ENCODE measurements around the gene CDC20B.

CDC20B gene

GRCh38 chr5:55159763-55160492 lies 13.0 kb downstream of the CDC20B start, which contains the start of gene GPX8:
TSS of gene GPX8 (plus strand) at chr5:55160171. CDS start at chr5:55160193, 22 bp downstream.
- Histone ChIP-seq H3K4me1 (ENCODE audit: control insufficient read depth, insufficient read depth, low read length, unreplicated experiment) (peaks cover 14% of the 10 kb centered on the region), H3K4me3 (ENCODE audit: low read depth, low read length) (peak within 1 kb of the TSS; percentile 86), H3K79me2 (ENCODE audit: control insufficient read depth, insufficient read depth, low read length, unreplicated experiment) (peaks cover 30% of the 10 kb centered on the region), H3K27ac (ENCODE audit: low read depth, low read length) (peak within 1 kb of the TSS; percentile 80), H2AFZ (ENCODE audit: low read length, unreplicated experiment) (peak within 1 kb of the TSS; percentile 73), H3K36me3 (ENCODE audit: insufficient read depth, low read length) (peaks cover 19% of the 10 kb centered on the region), H3K27me3 (ENCODE audit: insufficient read depth, low read length) (no peaks in the 10 kb centered on the region)

GRCh38 chr5:55154873-55155272 lies 18.1 kb downstream of the CDC20B start:
- H3K27me3 ChIP-seq (ENCODE audit: insufficient read depth, low read length) = no peaks in the 10 kb centered on the region
- H3K79me2 ChIP-seq (ENCODE audit: control insufficient read depth, insufficient read depth, low read length, unreplicated experiment) = no peaks in the 10 kb centered on the region
- peak overlapping the region; percentile 61 for H2AFZ ChIP-seq (ENCODE audit: low read length, unreplicated experiment)
- peaks cover 29% of the 10 kb centered on the region for H3K4me1 ChIP-seq (ENCODE audit: control insufficient read depth, insufficient read depth, low read length, unreplicated experiment)
- H3K27ac ChIP-seq (ENCODE audit: low read depth, low read length) = peak overlapping the region; percentile 39
- no peaks in the 10 kb centered on the region for H3K36me3 ChIP-seq (ENCODE audit: insufficient read depth, low read length)
- no peak overlapping the region for H3K4me3 ChIP-seq (ENCODE audit: low read depth, low read length)

GRCh38 chr5:55151923-55152842 lies 20.8 kb downstream of the CDC20B start:
- H3K27ac ChIP-seq (ENCODE audit: low read depth, low read length) = no peak overlapping the region
- no peak overlapping the region for H2AFZ ChIP-seq (ENCODE audit: low read length, unreplicated experiment)
- peaks cover 29% of the 10 kb centered on the region for H3K4me1 ChIP-seq (ENCODE audit: control insufficient read depth, insufficient read depth, low read length, unreplicated experiment)
- H3K4me3 ChIP-seq (ENCODE audit: low read depth, low read length) = no peak overlapping the region
- H3K36me3 ChIP-seq (ENCODE audit: insufficient read depth, low read length) = no peaks in the 10 kb centered on the region
- no peaks in the 10 kb centered on the region for H3K79me2 ChIP-seq (ENCODE audit: control insufficient read depth, insufficient read depth, low read length, unreplicated experiment)
- H3K27me3 ChIP-seq (ENCODE audit: insufficient read depth, low read length) = no peaks in the 10 kb centered on the region

- no peaks in the 10 kb centered on the region for H3K27me3 ChIP-seq (ENCODE audit: insufficient read depth, low read length)
- no peaks in the 10 kb centered on the region for H3K79me2 ChIP-seq (ENCODE audit: control insufficient read depth, insufficient read depth, low read length, unreplicated experiment)
- H3K4me3 ChIP-seq (ENCODE audit: low read depth, low read length) = no peak overlapping the region
- H2AFZ ChIP-seq (ENCODE audit: low read length, unreplicated experiment) = no peak overlapping the region
- H3K4me1 ChIP-seq (ENCODE audit: control insufficient read depth, insufficient read depth, low read length, unreplicated experiment) = peaks cover 21% of the 10 kb centered on the region
- H3K36me3 ChIP-seq (ENCODE audit: insufficient read depth, low read length) = no peaks in the 10 kb centered on the region
- no peak overlapping the region for H3K27ac ChIP-seq (ENCODE audit: low read depth, low read length)
Observed at GRCh38 chr5:55149308-55149795, 23.6 kb downstream of the CDC20B start.

- Histone ChIP-seq H3K27me3 (ENCODE audit: insufficient read depth, low read length) (no peaks in the 10 kb centered on the region), H3K36me3 (ENCODE audit: insufficient read depth, low read length) (no peaks in the 10 kb centered on the region), H3K4me1 (ENCODE audit: control insufficient read depth, insufficient read depth, low read length, unreplicated experiment) (peaks cover 6% of the 10 kb centered on the region), H3K4me3 (ENCODE audit: low read depth, low read length) (no peak overlapping the region), H2AFZ (ENCODE audit: low read length, unreplicated experiment) (no peak overlapping the region), H3K27ac (ENCODE audit: low read depth, low read length) (no peak overlapping the region), H3K79me2 (ENCODE audit: control insufficient read depth, insufficient read depth, low read length, unreplicated experiment) (no peaks in the 10 kb centered on the region)
Observed at GRCh38 chr5:55146543-55147151, 26.3 kb downstream of the CDC20B start.

- Histone ChIP-seq H3K4me3 (ENCODE audit: low read depth, low read length) (no peak overlapping the region), H3K27me3 (ENCODE audit: insufficient read depth, low read length) (no peaks in the 10 kb centered on the region), H3K79me2 (ENCODE audit: control insufficient read depth, insufficient read depth, low read length, unreplicated experiment) (no peaks in the 10 kb centered on the region), H3K27ac (ENCODE audit: low read depth, low read length) (no peak overlapping the region), H2AFZ (ENCODE audit: low read length, unreplicated experiment) (no peak overlapping the region), H3K4me1 (ENCODE audit: control insufficient read depth, insufficient read depth, low read length, unreplicated experiment) (peaks cover 4% of the 10 kb centered on the region), H3K36me3 (ENCODE audit: insufficient read depth, low read length) (no peaks in the 10 kb centered on the region)
Observed at GRCh38 chr5:55146080-55146479, 26.9 kb downstream of the CDC20B start.

GRCh38 chr5:55143624-55144023 lies 29.4 kb downstream of the CDC20B start:
- Histone ChIP-seq H3K79me2 (ENCODE audit: control insufficient read depth, insufficient read depth, low read length, unreplicated experiment) (no peaks in the 10 kb centered on the region), H3K27me3 (ENCODE audit: insufficient read depth, low read length) (no peaks in the 10 kb centered on the region), H3K4me3 (ENCODE audit: low read depth, low read length) (no peak overlapping the region), H3K36me3 (ENCODE audit: insufficient read depth, low read length) (no peaks in the 10 kb centered on the region), H2AFZ (ENCODE audit: low read length, unreplicated experiment) (no peak overlapping the region), H3K4me1 (ENCODE audit: control insufficient read depth, insufficient read depth, low read length, unreplicated experiment) (peaks cover 4% of the 10 kb centered on the region), H3K27ac (ENCODE audit: low read depth, low read length) (no peak overlapping the region)

- Histone ChIP-seq H3K4me1 (ENCODE audit: control insufficient read depth, insufficient read depth, low read length, unreplicated experiment) (peaks cover 4% of the 10 kb centered on the region), H3K27me3 (ENCODE audit: insufficient read depth, low read length) (no peaks in the 10 kb centered on the region), H3K4me3 (ENCODE audit: low read depth, low read length) (no peak overlapping the region), H3K79me2 (ENCODE audit: control insufficient read depth, insufficient read depth, low read length, unreplicated experiment) (no peaks in the 10 kb centered on the region), H2AFZ (ENCODE audit: low read length, unreplicated experiment) (no peak overlapping the region), H3K27ac (ENCODE audit: low read depth, low read length) (no peak overlapping the region), H3K36me3 (ENCODE audit: insufficient read depth, low read length) (no peaks in the 10 kb centered on the region)
Observed at GRCh38 chr5:55141945-55142690, 30.9 kb downstream of the CDC20B start.

- Histone ChIP-seq H3K36me3 (ENCODE audit: insufficient read depth, low read length) (no peaks in the 10 kb centered on the region), H3K79me2 (ENCODE audit: control insufficient read depth, insufficient read depth, low read length, unreplicated experiment) (no peaks in the 10 kb centered on the region), H3K4me1 (ENCODE audit: control insufficient read depth, insufficient read depth, low read length, unreplicated experiment) (peaks cover under 1% of the 10 kb centered on the region), H2AFZ (ENCODE audit: low read length, unreplicated experiment) (no peak overlapping the region), H3K27ac (ENCODE audit: low read depth, low read length) (no peak overlapping the region), H3K27me3 (ENCODE audit: insufficient read depth, low read length) (no peaks in the 10 kb centered on the region), H3K4me3 (ENCODE audit: low read depth, low read length) (no peak overlapping the region)
Observed at GRCh38 chr5:55140908-55141665, 31.9 kb downstream of the CDC20B start.
